Fibroblast of lung (primary cell): ENCODE measurements around the gene PC.

Experiments
- EZH2 ChIP-seq: IDR thresholded peaks from 2 replicates; pipeline ENCODE4 v1.5.1; 2012; ENCODE audit warnings: low read length, control low read depth, mild to moderate bottlenecking; ENCODE audit errors: missing control alignments
- TF ChIP-seq, protein P1 (sequence below), 2 donors: IDR thresholded peaks in 1 of 2; conservative IDR thresholded peaks in 1 of 2; 1 replicate in 1 of 2; 2 replicates in 1 of 2; pipeline ENCODE4 v1.5.1; 2011 to 2012; ENCODE audit warnings: low read length in 2 of 2, control low read depth in 1 of 2, inconsistent platforms in 1 of 2, low read depth in 1 of 2, mild to moderate bottlenecking in 1 of 2

DNA sequence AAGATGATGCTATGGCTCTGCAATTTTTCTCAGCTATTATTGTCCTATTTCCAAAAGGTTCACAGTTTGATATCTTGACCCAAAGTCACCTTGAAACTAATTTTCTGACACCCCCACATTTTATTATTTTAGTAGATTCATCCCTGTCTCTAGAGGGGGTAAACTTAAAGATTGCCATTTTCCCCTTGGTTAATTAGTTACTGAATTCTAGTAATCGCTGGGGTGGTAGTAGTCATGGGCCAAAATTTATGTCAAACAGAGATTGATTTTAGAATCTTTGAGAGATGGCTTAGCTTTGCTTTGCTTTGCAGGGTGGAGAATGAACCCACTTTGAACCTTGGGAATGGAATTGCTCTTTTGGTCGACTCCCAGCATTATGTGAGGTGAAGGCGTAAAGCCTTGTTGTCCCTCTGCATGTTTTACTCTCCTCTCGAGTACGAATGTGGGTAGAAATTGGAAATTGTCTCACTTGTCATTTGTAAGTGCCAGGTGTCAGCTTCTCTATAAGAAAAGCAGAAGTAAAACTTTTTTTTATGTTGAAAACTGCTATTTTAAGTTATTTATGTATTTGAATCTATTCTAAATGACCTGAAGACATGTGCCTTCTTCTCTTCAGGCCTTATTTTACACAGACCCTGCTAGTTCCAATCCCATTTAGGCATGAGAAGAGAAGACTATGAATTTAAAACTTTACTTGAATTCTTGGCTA is 157.3 kb downstream of the PC start:
- TF ChIP-seq, protein P1, sequence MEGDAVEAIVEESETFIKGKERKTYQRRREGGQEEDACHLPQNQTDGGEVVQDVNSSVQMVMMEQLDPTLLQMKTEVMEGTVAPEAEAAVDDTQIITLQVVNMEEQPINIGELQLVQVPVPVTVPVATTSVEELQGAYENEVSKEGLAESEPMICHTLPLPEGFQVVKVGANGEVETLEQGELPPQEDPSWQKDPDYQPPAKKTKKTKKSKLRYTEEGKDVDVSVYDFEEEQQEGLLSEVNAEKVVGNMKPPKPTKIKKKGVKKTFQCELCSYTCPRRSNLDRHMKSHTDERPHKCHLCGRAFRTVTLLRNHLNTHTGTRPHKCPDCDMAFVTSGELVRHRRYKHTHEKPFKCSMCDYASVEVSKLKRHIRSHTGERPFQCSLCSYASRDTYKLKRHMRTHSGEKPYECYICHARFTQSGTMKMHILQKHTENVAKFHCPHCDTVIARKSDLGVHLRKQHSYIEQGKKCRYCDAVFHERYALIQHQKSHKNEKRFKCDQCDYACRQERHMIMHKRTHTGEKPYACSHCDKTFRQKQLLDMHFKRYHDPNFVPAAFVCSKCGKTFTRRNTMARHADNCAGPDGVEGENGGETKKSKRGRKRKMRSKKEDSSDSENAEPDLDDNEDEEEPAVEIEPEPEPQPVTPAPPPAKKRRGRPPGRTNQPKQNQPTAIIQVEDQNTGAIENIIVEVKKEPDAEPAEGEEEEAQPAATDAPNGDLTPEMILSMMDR (conservative IDR thresholded peaks at IDR 0.05 in 1 of 2, IDR thresholded peaks at IDR 0.05 in 1 of 2; ENCODE audit: low read depth in 1 of 2, low read length in 2 of 2) = no peak
- no peak for TF ChIP-seq EZH2
